ENCODE measurements around the gene C19orf73. TPM values are rescaled to one million over a fixed set of nuclear protein-coding genes. Genes with fewer than 3 reads are reported as not detected.

C19orf73 gene
- total RNA-seq, 6 experiments from 2014 or later = 0.73 to 8.1 (median 1.5) TPM

DNA sequence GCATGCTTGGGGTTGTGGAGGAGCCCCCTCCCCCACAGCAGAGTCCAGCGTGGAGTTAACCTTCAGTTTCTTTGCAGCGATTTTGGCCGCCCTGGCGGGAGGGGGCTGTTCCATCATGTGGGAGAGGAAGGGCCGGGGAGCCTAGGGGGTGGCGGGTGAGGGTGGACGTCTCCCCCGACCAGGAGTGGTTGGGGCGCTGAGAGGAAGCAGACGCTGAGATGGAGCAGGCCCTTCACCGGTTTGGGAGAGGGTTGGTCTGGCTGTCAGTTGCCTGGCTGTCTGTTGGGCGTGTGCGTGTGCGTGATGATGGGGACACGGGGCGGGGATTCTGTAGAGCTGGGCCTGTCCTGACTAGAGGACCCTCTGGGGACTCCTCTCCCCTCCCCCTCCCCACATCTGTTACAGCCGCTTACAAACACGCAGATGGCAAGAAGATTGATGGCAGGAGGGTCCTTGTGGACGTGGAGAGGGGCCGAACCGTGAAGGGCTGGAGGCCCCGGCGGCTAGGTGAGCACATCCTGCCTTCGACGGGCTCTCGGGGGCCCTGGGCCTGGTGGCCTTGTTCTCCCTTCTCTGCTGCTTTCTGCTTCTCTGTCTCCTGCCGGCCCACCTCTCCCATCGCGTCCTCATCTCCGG, 14.6 kb downstream of the C19orf73 start:
- no peak for ATAC-seq
- H3K9me3 ChIP-seq = no peaks in the 10 kb centered on the region
- 76% methylated on average over 5 of the region's 30 CpGs for WGBS (ENCODE audit: insufficient coverage, low coverage, low lambda C conversion rate, missing lambda C conversion rate)
- no peaks in the 10 kb centered on the region for H3K27me3 ChIP-seq
- peaks cover 0 to under 1% (median 0%) of the 10 kb centered on the region in 4 donors for H3K4me1 ChIP-seq
- TF ChIP-seq, protein P1, sequence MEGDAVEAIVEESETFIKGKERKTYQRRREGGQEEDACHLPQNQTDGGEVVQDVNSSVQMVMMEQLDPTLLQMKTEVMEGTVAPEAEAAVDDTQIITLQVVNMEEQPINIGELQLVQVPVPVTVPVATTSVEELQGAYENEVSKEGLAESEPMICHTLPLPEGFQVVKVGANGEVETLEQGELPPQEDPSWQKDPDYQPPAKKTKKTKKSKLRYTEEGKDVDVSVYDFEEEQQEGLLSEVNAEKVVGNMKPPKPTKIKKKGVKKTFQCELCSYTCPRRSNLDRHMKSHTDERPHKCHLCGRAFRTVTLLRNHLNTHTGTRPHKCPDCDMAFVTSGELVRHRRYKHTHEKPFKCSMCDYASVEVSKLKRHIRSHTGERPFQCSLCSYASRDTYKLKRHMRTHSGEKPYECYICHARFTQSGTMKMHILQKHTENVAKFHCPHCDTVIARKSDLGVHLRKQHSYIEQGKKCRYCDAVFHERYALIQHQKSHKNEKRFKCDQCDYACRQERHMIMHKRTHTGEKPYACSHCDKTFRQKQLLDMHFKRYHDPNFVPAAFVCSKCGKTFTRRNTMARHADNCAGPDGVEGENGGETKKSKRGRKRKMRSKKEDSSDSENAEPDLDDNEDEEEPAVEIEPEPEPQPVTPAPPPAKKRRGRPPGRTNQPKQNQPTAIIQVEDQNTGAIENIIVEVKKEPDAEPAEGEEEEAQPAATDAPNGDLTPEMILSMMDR (IDR thresholded peaks at IDR 0.05) = no peak
- no peak for TF ChIP-seq POLR2A (IDR thresholded peaks at IDR 0.05)
- H3K36me3 ChIP-seq = peaks cover under 1 to 84% (median 33%) of the 10 kb centered on the region in 4 donors
- no peak overlapping the region for H3K4me3 ChIP-seq
- DNase-seq = no peak
- intact Hi-C loops (cut with DNase I) = loop anchor here in 1 of 2 donors (5.0 kb wide), 2 partner anchors 33 to 93 kb away; no protein-coding TSS in a partner anchor
- no peak overlapping the region for H3K27ac ChIP-seq

- Histone ChIP-seq H3K36me3 (peaks cover 6 to 88% (median 33%) of the 10 kb centered on the region in 4 donors), H3K27me3 (no peaks in the 10 kb centered on the region), H3K4me1 (peaks cover 0 to 9% (median 4%) of the 10 kb centered on the region in 4 donors), H3K4me3 (no peak overlapping the region), H3K9me3 (no peaks in the 10 kb centered on the region), H3K27ac (no peak overlapping the region)
- TF ChIP-seq, protein P1 (IDR thresholded peaks at IDR 0.05) = no peak
- TF ChIP-seq POLR2A (IDR thresholded peaks at IDR 0.05) = no peak
- 100% methylated on average over 1 of the region's 33 CpGs for WGBS (ENCODE audit: insufficient coverage, low coverage, low lambda C conversion rate, missing lambda C conversion rate)
- DNase-seq (no peak), ATAC-seq (no peak)
- intact Hi-C loops (cut with DNase I) = loop anchor here in 1 of 2 donors (5.0 kb wide), 2 partner anchors 34 to 94 kb away; no protein-coding TSS in a partner anchor
These were observed 15.4 kb downstream of the C19orf73 start for GRCh38 chr19:49103331-49104085.

DNA sequence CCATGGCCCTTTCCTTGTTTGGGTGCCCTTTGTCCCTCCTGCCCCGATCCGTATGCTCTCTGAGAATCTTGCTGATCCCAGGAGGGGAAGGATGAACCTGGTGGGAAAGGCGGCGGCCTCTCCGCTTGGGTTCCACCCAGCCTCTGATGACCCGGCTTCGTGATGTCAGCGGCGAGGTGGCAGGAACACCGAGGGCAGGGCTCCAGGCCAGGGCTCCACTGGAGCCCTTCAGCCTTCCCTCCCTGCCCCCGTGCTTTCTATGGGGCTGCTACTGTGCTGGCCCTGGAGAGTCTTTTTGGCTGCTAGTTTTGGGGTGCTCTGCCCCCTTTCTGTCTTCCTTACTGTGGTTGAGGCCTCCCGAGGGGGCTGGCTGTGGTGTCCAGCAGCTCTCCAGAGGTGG, 16.6 kb downstream of the C19orf73 start:
- ATAC-seq (no peak), DNase-seq (no peak)
- TF ChIP-seq, protein P1 (IDR thresholded peaks at IDR 0.05) = no peak
- no peak for TF ChIP-seq POLR2A (IDR thresholded peaks at IDR 0.05)
- Histone ChIP-seq H3K9me3 (no peaks in the 10 kb centered on the region), H3K36me3 (peaks cover 6 to 84% (median 27%) of the 10 kb centered on the region in 4 donors), H3K27me3 (no peaks in the 10 kb centered on the region), H3K4me3 (no peak overlapping the region), H3K4me1 (peaks cover 0 to 21% (median 7%) of the 10 kb centered on the region in 4 donors), H3K27ac (no peak overlapping the region)
- WGBS (ENCODE audit: insufficient coverage, low coverage, low lambda C conversion rate, missing lambda C conversion rate) = 40% methylated on average over 3 of the region's 12 CpGs
- intact Hi-C loops (cut with DNase I) = loop anchor here in 1 of 2 donors (5.0 kb wide), 2 partner anchors 35 to 95 kb away; no protein-coding TSS in a partner anchor

GRCh38 chr19:49101160-49101559, 17.8 kb downstream of the C19orf73 start:
- Histone ChIP-seq H3K4me3 (no peak overlapping the region), H3K36me3 (peaks cover 6 to 81% (median 22%) of the 10 kb centered on the region in 4 donors), H3K9me3 (no peaks in the 10 kb centered on the region), H3K27me3 (no peaks in the 10 kb centered on the region), H3K4me1 (peaks cover 0 to 26% (median 7%) of the 10 kb centered on the region in 4 donors), H3K27ac (no peak overlapping the region)
- DNase-seq (no peak), ATAC-seq (no peak)
- intact Hi-C loops (cut with DNase I) = loop anchor here in 1 of 2 donors (5.0 kb wide), 2 partner anchors 36 to 96 kb away; no protein-coding TSS in a partner anchor
- WGBS (ENCODE audit: insufficient coverage, low coverage, low lambda C conversion rate, missing lambda C conversion rate) = 63% methylated on average over 4 of the region's 12 CpGs
- no peak for TF ChIP-seq POLR2A (IDR thresholded peaks at IDR 0.05)
- TF ChIP-seq, protein P1 (IDR thresholded peaks at IDR 0.05) = no peak
